Large intestine (tissue), 12 donors: Measurements from ENCODE around the gene LSM2. TPM values are rescaled to one million over a fixed set of nuclear protein-coding genes. Genes with fewer than 3 reads are reported as not detected.
A peak's percentile ranks its signal among the peaks of the same experiment; 100 is the strongest.
"Not testable (repeated sequence)": the region's sequence is repeated elsewhere in the genome, so short reads cannot be mapped to it uniquely, and the experiment has no call there.

Experiments used
- DNase-seq, 2 donors: peaks; one replicate each; pipeline versions ENCODE4 v3.0.0 to v3.0.0-alpha.2; 2013
- H3K27ac ChIP-seq: one replicate; pipeline ENCODE4 v1.5.1; 2013; ENCODE audit warnings: low read length
- H3K27me3 ChIP-seq: 2 replicates; pipeline ENCODE4 v1.6.1; 2013; ENCODE audit warnings: low read length; ENCODE audit not compliant: control insufficient read depth, insufficient read depth
- H3K36me3 ChIP-seq: 2 replicates; pipeline ENCODE4 v1.6.1; 2013; ENCODE audit warnings: low read length; ENCODE audit not compliant: control insufficient read depth, insufficient read depth
- H3K4me1 ChIP-seq: one replicate; pipeline ENCODE4 v1.6.1; 2013; ENCODE audit warnings: low read length; ENCODE audit not compliant: control insufficient read depth, insufficient read depth
- H3K4me3 ChIP-seq: one replicate; pipeline ENCODE4 v1.5.1; 2013; ENCODE audit warnings: low read length
- H3K9me3 ChIP-seq: one replicate; pipeline ENCODE4 v1.6.1; 2013; ENCODE audit warnings: mild to moderate bottlenecking, low read depth, low read length, moderate library complexity; ENCODE audit not compliant: control insufficient read depth
- WGBS: methylation state at CpG from one replicate; pipeline ENCODE4 v1.1.5; 2013; ENCODE audit warnings: low lambda C conversion rate; ENCODE audit not compliant: insufficient coverage; 5-methylcytosine and 5-hydroxymethylcytosine counted together
- long read RNA-seq, 11 donors: transcript quantifications; one replicate each; lab custom pipeline, GENCODE V29; 2026
- polyA plus RNA-seq: library from polyadenylated mRNA; unstranded; fragments of 120-200 nt; gene quantifications from one replicate; pipeline ENCODE4 v1.2.1, GENCODE V29; 2013

Gene LSM2
- 51.4 TPM for polyA plus RNA-seq
- long read RNA-seq, donor 1, transcript LSM2-208 (5 exons, 876 nt): major isoform, 23 of 24 reads
- long read RNA-seq, donor 1, partial matches to known transcripts: 0 of 24 reads
- long read RNA-seq, donor 1, other reads (novel, unspliced or antisense): 0 of 24 reads
- long read RNA-seq, donor 2, transcript LSM2-208 (5 exons, 876 nt): major isoform, 33 of 42 reads
- long read RNA-seq, donor 2, partial matches to known transcripts: 5 of 42 reads
- long read RNA-seq, donor 2, other reads (novel, unspliced or antisense): 0 of 42 reads
- long read RNA-seq, donor 3, transcript LSM2-208 (5 exons, 876 nt): major isoform, 55 of 87 reads
- long read RNA-seq, donor 3, partial matches to known transcripts: 23 of 87 reads
- long read RNA-seq, donor 3, other reads (novel, unspliced or antisense): 5 of 87 reads
- long read RNA-seq, donor 4, transcript LSM2-208 (5 exons, 876 nt): major isoform, 6 of 6 reads
- long read RNA-seq, donor 4, partial matches to known transcripts: 0 of 6 reads
- long read RNA-seq, donor 4, other reads (novel, unspliced or antisense): 0 of 6 reads
- long read RNA-seq, donor 5, transcript LSM2-208 (5 exons, 876 nt): major isoform, 24 of 24 reads
- long read RNA-seq, donor 5, partial matches to known transcripts: 0 of 24 reads
- long read RNA-seq, donor 5, other reads (novel, unspliced or antisense): 0 of 24 reads
- long read RNA-seq, donor 6, transcript LSM2-208 (5 exons, 876 nt): major isoform, 35 of 39 reads
- long read RNA-seq, donor 6, partial matches to known transcripts: 0 of 39 reads
- long read RNA-seq, donor 6, other reads (novel, unspliced or antisense): 0 of 39 reads
- long read RNA-seq, donor 7, transcript LSM2-208 (5 exons, 876 nt): major isoform, 31 of 31 reads
- long read RNA-seq, donor 7, partial matches to known transcripts: 0 of 31 reads
- long read RNA-seq, donor 7, other reads (novel, unspliced or antisense): 0 of 31 reads
- long read RNA-seq, donor 8, transcript LSM2-208 (5 exons, 876 nt): major isoform, 45 of 46 reads
- long read RNA-seq, donor 8, partial matches to known transcripts: 0 of 46 reads
- long read RNA-seq, donor 8, other reads (novel, unspliced or antisense): 0 of 46 reads
- long read RNA-seq, donor 9, transcript LSM2-208 (5 exons, 876 nt): major isoform, 29 of 39 reads
- long read RNA-seq, donor 9, partial matches to known transcripts: 7 of 39 reads
- long read RNA-seq, donor 9, other reads (novel, unspliced or antisense): 0 of 39 reads
- long read RNA-seq, donor 10, transcript LSM2-208 (5 exons, 876 nt): major isoform, 32 of 33 reads
- long read RNA-seq, donor 10, partial matches to known transcripts: 0 of 33 reads
- long read RNA-seq, donor 10, other reads (novel, unspliced or antisense): 0 of 33 reads
- long read RNA-seq, donor 11, transcript LSM2-208 (5 exons, 876 nt): major isoform, 32 of 46 reads
- long read RNA-seq, donor 11, partial matches to known transcripts: 12 of 46 reads
- long read RNA-seq, donor 11, other reads (novel, unspliced or antisense): 0 of 46 reads

DNA sequence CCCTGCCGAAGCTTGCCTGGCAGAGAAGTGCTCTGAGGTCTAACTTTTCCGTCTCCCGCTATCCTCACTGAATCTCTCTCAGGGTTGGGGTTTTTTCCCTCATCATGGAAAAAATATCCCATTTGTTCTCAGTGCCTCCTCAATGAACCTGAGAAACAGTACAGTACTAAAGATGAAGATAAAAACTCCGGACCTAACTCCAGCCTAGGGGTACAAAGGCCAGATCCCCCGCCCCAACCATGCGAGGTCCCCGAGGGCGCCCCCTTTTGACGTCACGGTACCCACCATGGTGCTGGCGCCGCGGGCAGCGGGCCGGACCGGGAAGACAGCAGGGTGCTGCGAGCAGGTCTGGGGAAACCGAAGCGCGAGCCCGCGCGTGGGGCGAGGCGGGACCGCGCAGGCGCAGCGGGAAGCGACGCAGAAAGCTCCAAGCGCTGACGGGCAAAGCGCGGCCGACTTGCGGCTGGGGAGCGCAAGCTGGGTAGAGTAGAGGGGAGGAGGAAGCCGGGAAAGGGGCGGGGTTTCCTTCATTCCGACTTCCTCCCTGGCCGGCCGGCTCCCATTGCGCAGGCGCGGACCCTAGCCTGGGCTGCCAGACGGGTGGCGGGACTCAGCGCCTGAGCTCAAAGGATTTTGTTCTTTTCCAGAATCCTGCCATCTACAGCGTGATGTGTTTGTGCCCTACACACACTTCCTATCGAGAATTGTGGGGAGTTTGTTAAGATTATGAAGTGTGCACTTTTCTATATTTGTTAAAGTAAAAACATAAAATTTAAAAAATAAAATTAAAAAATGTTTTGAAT is at the start of gene LSM2:
Gene LSM2 (minus strand): TSS at position 497 of the 803 bp plus-strand sequence. CDS start 209 bp downstream, at position 288.
- DNase-seq: peak; percentile 98

DNA sequence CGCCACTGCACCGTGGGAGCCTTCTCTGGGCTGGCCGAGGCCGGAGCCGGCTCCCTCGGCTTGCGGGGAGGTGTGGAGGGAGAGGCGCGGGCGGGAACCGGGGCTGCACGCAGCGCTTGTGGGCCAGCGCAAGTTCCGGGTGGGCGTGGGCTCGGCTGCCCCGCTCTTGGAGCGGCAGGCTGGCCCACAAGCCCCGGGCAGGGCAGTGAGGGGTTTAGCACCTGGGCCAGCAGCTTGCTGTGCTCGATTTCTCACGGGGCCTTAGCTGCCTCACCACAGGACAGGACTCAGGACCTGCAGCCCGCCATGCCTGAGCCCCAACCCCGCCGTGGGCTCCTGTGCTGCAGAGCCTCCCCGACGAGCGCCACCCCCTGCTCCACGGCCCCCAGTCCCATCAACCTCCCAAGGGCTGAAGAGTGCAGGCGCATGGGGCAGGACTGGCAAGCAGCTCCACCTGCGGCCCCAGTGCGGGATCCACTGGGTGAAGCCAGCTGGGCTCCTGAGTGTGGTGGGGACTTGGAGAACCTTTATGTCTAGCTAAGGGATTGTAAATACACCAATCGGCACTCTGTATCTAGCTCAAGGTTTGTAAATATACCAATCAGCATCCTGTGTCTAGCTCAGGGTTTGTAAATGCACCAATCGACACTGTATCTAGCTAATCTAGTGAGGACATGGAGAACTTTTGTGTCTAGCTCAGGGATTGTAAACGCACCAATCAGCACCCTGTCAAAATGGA is 45.4 kb upstream of the LSM2 start:
- not testable (repeated sequence) for H3K4me3 ChIP-seq, DNase-seq, H3K36me3 ChIP-seq, H3K27me3 ChIP-seq
- peaks cover 14% of the 10 kb centered on the region for H3K4me1 ChIP-seq
- H3K27ac ChIP-seq: peak overlapping the region; percentile 47
- no CpG with 5 or more reads among the region's 35 CpGs for WGBS
- H3K9me3 ChIP-seq: peaks cover 15% of the 10 kb centered on the region

More for the DNA sequence above, at the start of gene LSM2:
- no CpG with 5 or more reads among the region's 51 CpGs for WGBS
- Histone ChIP-seq H3K27ac (peak within 1 kb of the TSS; percentile 89), H3K36me3 (peaks cover 5% of the 10 kb centered on the region), H3K4me3 (peak within 1 kb of the TSS; percentile 65), H3K27me3 (no peaks in the 10 kb centered on the region), H3K4me1 (peaks cover 6% of the 10 kb centered on the region), H3K9me3 (no peaks in the 10 kb centered on the region)

DNA sequence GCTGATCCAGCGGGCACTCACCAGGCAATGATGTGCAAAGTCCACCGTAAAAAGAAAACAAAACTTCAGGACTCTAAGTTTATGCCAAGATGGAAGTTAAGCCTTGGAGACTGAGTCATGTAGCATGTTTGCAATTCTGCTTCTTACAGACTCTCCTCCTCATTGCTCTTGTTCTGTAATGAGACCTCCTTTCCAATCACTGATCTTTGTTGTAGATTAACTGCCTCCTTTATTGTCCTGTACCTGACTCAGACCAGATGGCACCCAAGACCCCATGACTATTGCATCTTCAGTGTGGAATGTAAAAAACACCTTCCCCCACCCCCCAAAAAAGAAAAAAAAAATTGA is 44.7 kb upstream of the LSM2 start:
- peak overlapping the region; percentile 86 for H3K27ac ChIP-seq
- no peak for DNase-seq
- no CpG with 5 or more reads among the region's 2 CpGs for WGBS
- H3K4me1 ChIP-seq: peaks cover 18% of the 10 kb centered on the region
- peaks cover 3% of the 10 kb centered on the region for H3K36me3 ChIP-seq
- peaks cover 15% of the 10 kb centered on the region for H3K9me3 ChIP-seq
- H3K27me3 ChIP-seq: no peaks in the 10 kb centered on the region
- no peak overlapping the region for H3K4me3 ChIP-seq

DNA sequence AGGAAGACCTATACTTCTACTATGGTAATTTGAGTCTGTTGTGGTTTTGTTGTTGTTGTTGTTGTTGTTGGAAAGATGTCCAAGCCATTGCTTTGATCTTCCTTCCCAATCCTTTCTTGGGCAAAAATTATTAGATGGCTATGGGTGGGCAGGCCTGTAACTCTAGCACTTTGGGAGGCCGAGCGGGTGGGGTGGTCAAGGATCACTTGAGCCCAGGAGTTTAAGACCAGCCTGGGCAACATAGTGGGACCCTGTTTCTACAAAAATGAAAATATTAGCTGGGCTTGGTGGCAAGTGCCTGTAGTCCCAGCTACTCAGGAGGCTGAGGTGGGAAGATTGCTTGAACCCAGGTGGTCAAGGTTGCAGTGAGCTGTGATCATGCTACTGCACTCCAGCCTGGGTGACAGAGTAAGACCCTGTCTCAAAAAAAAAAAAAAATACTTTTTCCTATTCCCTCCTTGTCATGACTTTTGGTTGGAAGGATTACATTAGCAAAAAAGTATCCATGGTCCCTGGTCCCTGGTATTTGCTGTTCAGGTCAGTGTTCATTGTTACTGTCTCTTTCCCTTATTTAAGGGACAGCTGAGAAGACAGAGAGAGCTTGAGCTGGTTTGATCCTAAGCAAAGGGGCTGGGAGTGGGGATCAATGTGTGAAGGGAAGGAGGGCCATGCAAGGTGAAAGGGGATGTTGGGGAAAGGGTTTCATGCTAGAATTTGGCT is 44.2 kb upstream of the LSM2 start:
- Histone ChIP-seq H3K27ac (peak overlapping the region; percentile 86), H3K9me3 (peaks cover 15% of the 10 kb centered on the region), H3K4me3 (no peak overlapping the region), H3K36me3 (peaks cover 3% of the 10 kb centered on the region), H3K4me1 (peaks cover 18% of the 10 kb centered on the region), H3K27me3 (no peaks in the 10 kb centered on the region)
- DNase-seq: no peak
- WGBS: no CpG with 5 or more reads among the region's 2 CpGs

DNA sequence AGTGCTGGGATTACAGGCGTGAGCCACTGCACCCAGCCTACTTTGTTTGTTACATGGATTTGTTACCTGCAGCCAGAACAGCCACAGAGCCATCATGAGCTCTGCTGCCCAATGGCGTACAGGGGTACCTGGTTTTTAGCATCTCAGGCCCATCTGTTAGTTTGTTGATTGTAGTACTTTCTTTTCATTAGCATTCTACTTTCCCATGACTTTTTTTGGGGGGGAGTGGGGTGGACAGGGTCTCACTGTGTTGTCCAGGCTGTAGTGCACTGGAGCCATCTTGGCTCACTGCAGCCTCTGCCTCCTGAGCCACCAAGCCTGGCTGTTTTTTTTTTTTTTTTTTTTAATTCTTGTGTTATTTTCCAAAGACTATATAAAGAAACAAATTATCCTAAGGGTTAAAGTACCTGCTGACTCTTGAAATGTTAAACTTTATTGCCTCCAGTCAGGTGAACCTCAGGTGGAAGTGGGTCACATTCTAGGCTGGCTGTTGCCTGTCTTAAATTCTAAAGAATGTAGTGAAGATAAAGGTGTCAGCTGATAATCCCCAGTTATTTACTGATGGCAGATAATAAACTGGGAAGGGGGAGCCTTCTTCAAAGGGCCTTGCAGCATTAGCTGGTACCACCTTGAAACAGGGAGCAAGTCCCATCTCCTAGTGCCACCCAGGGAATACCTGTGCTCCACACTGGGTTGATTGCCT is 40.7 kb upstream of the LSM2 start:
- Histone ChIP-seq H3K36me3 (no peaks in the 10 kb centered on the region), H3K9me3 (peaks cover 8% of the 10 kb centered on the region), H3K27ac (peak overlapping the region; percentile 72), H3K27me3 (no peaks in the 10 kb centered on the region), H3K4me1 (peaks cover 18% of the 10 kb centered on the region), H3K4me3 (no peak overlapping the region)
- peak; percentile 87 to 89 for DNase-seq
- WGBS: no CpG with 5 or more reads among the region's 2 CpGs

DNA sequence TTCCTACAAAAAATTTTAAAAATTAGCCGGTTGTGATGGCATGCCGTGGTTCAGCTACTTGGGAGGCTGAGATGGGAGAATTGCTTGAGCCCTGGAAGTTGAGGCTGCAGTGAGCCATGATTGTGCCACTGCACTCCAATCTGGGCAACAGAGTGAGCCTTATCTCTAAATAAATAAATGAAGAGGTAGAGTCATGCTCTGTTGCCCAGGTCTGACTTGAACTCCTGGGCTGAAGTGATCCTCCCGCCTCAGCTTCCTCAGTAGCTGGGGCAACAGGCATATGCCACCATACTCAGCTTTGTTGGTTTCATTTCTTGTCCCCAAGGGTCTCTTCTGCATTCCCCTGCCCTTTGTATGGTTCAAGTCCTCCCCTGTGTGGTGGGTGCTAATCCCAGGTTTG is 37.7 kb upstream of the LSM2 start:
- H3K9me3 ChIP-seq: no peaks in the 10 kb centered on the region
- no peak overlapping the region for H3K4me3 ChIP-seq
- no peaks in the 10 kb centered on the region for H3K27me3 ChIP-seq
- DNase-seq: no peak
- H3K27ac ChIP-seq: no peak overlapping the region
- H3K4me1 ChIP-seq: peaks cover 11% of the 10 kb centered on the region
- no CpG with 5 or more reads among the region's 3 CpGs for WGBS
- peaks cover 17% of the 10 kb centered on the region for H3K36me3 ChIP-seq

DNA sequence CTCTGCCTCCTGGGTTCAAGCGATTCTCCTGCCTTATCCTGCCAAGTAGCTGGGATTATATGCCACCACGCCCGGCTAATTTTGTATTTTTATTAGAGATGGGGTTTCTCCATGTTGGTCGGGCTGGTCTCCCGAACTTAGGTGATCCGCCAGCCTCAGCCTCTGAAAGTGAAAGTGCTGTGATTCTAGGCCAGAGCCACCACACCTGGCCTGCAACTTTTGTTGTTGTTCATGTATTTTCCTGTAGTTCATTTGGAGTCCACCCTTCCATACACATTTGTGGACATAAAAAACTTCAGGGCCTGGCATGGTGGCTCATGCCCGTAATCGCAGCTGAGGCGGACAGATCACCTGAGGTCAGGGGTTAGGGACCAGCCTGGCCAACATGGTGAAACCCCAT is 35.3 kb upstream of the LSM2 start:
- WGBS: no CpG with 5 or more reads among the region's 9 CpGs
- Histone ChIP-seq H3K4me1 (peaks cover 14% of the 10 kb centered on the region), H3K36me3 (peaks cover 41% of the 10 kb centered on the region), H3K9me3 (no peaks in the 10 kb centered on the region), H3K27ac (no peak overlapping the region), H3K27me3 (no peaks in the 10 kb centered on the region), H3K4me3 (no peak overlapping the region)
- no peak for DNase-seq

DNA sequence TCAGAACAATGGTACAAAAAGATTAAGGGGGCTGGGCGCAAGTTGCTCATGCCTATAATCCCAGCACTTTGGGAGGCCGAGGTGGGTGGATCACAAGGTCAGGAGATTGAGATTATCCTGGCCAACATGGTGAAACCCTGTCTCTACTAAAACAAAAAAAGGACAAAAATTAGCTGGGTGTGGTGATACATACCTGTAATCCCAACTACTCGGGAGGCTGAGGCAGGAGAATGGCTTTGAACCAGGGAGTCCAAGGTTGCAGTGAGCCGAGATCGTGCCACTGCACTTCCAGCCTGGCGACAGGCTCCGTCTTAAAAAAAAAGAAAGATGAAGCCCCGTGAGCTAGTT is 33.0 kb upstream of the LSM2 start:
- not testable (repeated sequence) for H3K4me3 ChIP-seq, H3K9me3 ChIP-seq, DNase-seq, H3K27me3 ChIP-seq, H3K27ac ChIP-seq
- H3K36me3 ChIP-seq: peaks cover 44% of the 10 kb centered on the region
- 93% methylated on average over 3 of the region's 8 CpGs for WGBS
- H3K4me1 ChIP-seq: peaks cover 22% of the 10 kb centered on the region
